ENCODE data around the gene CACNA2D3. TPM values are rescaled to one million over a fixed set of nuclear protein-coding genes. Genes with fewer than 3 reads are reported as not detected.

Gene CACNA2D3
- total RNA-seq, 1 donor from 2014 or later: 7.3 TPM

- Histone ChIP-seq H3K4me1 (no peaks in the 10 kb centered on the region), H3K4me3 (no peak overlapping the region), H3K36me3 (no peaks in the 10 kb centered on the region), H3K27me3 (no peaks in the 10 kb centered on the region), H3K9me3 (no peaks in the 10 kb centered on the region), H3K27ac (no peak overlapping the region)
- intact Hi-C loops (cut with DNase I): no loop called here
- ATAC-seq (no peak), DNase-seq (no peak)
- no peak for TF ChIP-seq CTCF (IDR thresholded peaks at IDR 0.05)
Observed at GRCh38 chr3:54709785-54710184, 587.4 kb downstream of the CACNA2D3 start.

- no peak overlapping the region for H3K27ac ChIP-seq
- H3K36me3 ChIP-seq: no peaks in the 10 kb centered on the region
- H3K4me3 ChIP-seq: no peak overlapping the region
- ATAC-seq (no peak), DNase-seq (no peak)
- intact Hi-C loops (cut with DNase I): no loop called here
- no peaks in the 10 kb centered on the region for H3K9me3 ChIP-seq
- H3K27me3 ChIP-seq: no peaks in the 10 kb centered on the region
- no peaks in the 10 kb centered on the region for H3K4me1 ChIP-seq
- TF ChIP-seq CTCF (IDR thresholded peaks at IDR 0.05): no peak
Observed at GRCh38 chr3:54710954-54711353, 588.6 kb downstream of the CACNA2D3 start.

- Histone ChIP-seq H3K4me3 (no peak overlapping the region), H3K4me1 (no peaks in the 10 kb centered on the region), H3K36me3 (no peaks in the 10 kb centered on the region), H3K27me3 (no peaks in the 10 kb centered on the region), H3K9me3 (no peaks in the 10 kb centered on the region), H3K27ac (no peak overlapping the region)
- no peak for DNase-seq
- intact Hi-C loops (cut with DNase I): no loop called here
- TF ChIP-seq CTCF (IDR thresholded peaks at IDR 0.05): no peak
- ATAC-seq: no peak
Observed at GRCh38 chr3:54712539-54712938, 590.2 kb downstream of the CACNA2D3 start.

GRCh38 chr3:54713031-54713430 is 590.7 kb downstream of the CACNA2D3 start:
- H3K9me3 ChIP-seq: no peaks in the 10 kb centered on the region
- no peak overlapping the region for H3K27ac ChIP-seq
- H3K36me3 ChIP-seq: no peaks in the 10 kb centered on the region
- no peak overlapping the region for H3K4me3 ChIP-seq
- no peaks in the 10 kb centered on the region for H3K4me1 ChIP-seq
- no peak for TF ChIP-seq CTCF (IDR thresholded peaks at IDR 0.05)
- no peak for ATAC-seq
- DNase-seq: no peak
- intact Hi-C loops (cut with DNase I): no loop called here
- no peaks in the 10 kb centered on the region for H3K27me3 ChIP-seq

GRCh38 chr3:54713455-54713854 is 591.1 kb downstream of the CACNA2D3 start:
- Histone ChIP-seq H3K27me3 (no peaks in the 10 kb centered on the region), H3K4me1 (no peaks in the 10 kb centered on the region), H3K4me3 (no peak overlapping the region), H3K36me3 (no peaks in the 10 kb centered on the region), H3K27ac (no peak overlapping the region), H3K9me3 (no peaks in the 10 kb centered on the region)
- ATAC-seq: no peak
- DNase-seq: no peak
- no peak for TF ChIP-seq CTCF (IDR thresholded peaks at IDR 0.05)
- intact Hi-C loops (cut with DNase I): no loop called here

GRCh38 chr3:54714035-54714434 is 591.7 kb downstream of the CACNA2D3 start:
- H3K27me3 ChIP-seq: no peaks in the 10 kb centered on the region
- no peak for DNase-seq
- no peaks in the 10 kb centered on the region for H3K9me3 ChIP-seq
- intact Hi-C loops (cut with DNase I): no loop called here
- no peak overlapping the region for H3K4me3 ChIP-seq
- no peak for TF ChIP-seq CTCF (IDR thresholded peaks at IDR 0.05)
- H3K36me3 ChIP-seq: no peaks in the 10 kb centered on the region
- H3K4me1 ChIP-seq: no peaks in the 10 kb centered on the region
- no peak overlapping the region for H3K27ac ChIP-seq
- no peak for ATAC-seq

Measured in upper lobe of right lung (tissue), 1 donor.